Left lung (tissue), 10 donors: Measurements from ENCODE around the gene PDE4B. TPM values are rescaled to one million over a fixed set of nuclear protein-coding genes. Genes with fewer than 3 reads are reported as not detected.

Source experiments
- ATAC-seq: fragments of 200-7000 bp; cut with Tn5 transposase; one replicate; pipeline ENCODE4 v1.9.1; 2020; ENCODE audit warnings: moderate library complexity
- DNase-seq, 4 donors: peaks; one replicate each; pipeline ENCODE4 v3.0.0-alpha.2; 2013 to 2020
- H3K27ac ChIP-seq, 2 donors: fragments of 200-600 bp; sonication (generic) in 1 of 2; one replicate each; pipeline versions ENCODE4 v1.5.0 to v1.8.0; 2020 to 2021
- H3K27me3 ChIP-seq, 2 donors: fragments of 200-600 bp; sonication (generic) in 1 of 2; one replicate each; pipeline versions ENCODE4 v1.5.0 to v1.8.0; 2020 to 2021
- H3K36me3 ChIP-seq, 2 donors: fragments of 200-600 bp; sonication (generic) in 1 of 2; one replicate each; pipeline versions ENCODE4 v1.5.0 to v1.8.0; 2020 to 2021
- H3K4me1 ChIP-seq, 2 donors: fragments of 200-600 bp; one replicate each; pipeline ENCODE4 v1.8.0; 2021
- H3K4me3 ChIP-seq, 2 donors: fragments of 200-600 bp; sonication (generic) in 1 of 2; one replicate each; pipeline versions ENCODE4 v1.5.0 to v1.8.0; 2020 to 2021; ENCODE audit warnings: mild to moderate bottlenecking in 1 of 2
- H3K9me3 ChIP-seq, 2 donors: fragments of 200-600 bp; sonication (generic) in 1 of 2; one replicate each; pipeline versions ENCODE4 v1.5.0 to v1.8.0; 2020 to 2021
- CTCF ChIP-seq, 2 donors: fragments of 200-600 bp; sonication (generic) in 1 of 2; IDR thresholded peaks; one replicate each; pipeline versions ENCODE4 v1.5.0 to v1.8.0; 2021; ENCODE audit warnings: antibody characterized with exemption in 2 of 2
- intact Hi-C, 2 donors: fragments of 100-400 bp; cut with DNase I; formaldehyde crosslinking; loops; one replicate each; pipeline versions ENCODE4 v1.11.2 to v1.14.2; 2022
- polyA plus RNA-seq, 6 donors: library from polyadenylated mRNA; unstranded; fragments of 120-200 nt; gene quantifications; one replicate each; pipeline ENCODE4 v1.2.1, GENCODE V29; 2013; ENCODE audit not compliant: insufficient read length in 6 of 6
- total RNA-seq, 2 donors: library from RNA; stranded (reverse); fragmentation: NEBNext Ultra II Directional; extraction: Animal tissue kit (Norgen Biotek cat#: 25700); gene quantifications; one replicate each; pipeline ENCODE4 v1.2.1, GENCODE V29; 2021
- donor health status: DM: no; HTN: yes; CAD: no.
- donor health status: DM: no; HTN: no; CAD: no.

The PDE4B gene
- total and polyA plus RNA-seq, 8 donors: 8.6 to 50.7 (median 19.2) TPM

DNA sequence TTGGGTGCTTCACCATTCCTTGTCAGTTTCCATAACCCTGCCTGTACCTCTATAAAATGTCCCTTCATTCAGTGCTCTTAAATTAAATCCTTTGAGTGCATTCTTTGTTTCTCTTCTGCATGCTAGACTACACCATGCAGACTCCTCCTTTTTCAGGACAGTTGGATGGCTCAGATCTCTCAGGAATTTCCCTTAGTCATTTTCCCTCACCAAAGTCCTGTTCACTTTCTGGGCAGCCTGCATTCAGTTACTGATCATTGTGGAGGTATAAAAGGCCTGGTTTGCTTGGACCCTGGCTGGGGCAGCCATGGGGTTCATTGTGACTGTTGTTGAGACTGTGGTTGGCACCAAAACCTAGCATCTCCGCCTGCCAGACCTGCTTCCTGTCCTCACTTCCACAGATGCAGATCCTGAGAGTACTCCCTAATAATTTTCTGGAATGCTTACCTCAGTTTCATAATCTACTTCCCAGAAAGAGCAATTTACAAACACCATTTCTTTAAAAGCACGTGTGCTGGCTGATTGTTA, 88.4 kb downstream of the PDE4B start:
- H3K9me3 ChIP-seq: peaks cover 0 to 12% of the 10 kb centered on the region in 2 donors

GRCh38 chr1:65882076-65882475, 89.4 kb downstream of the PDE4B start:
- Histone ChIP-seq H3K4me3 (no peak overlapping the region), H3K27ac (no peak overlapping the region), H3K9me3 (peaks cover 0 to 12% of the 10 kb centered on the region in 2 donors), H3K36me3 (no peaks in the 10 kb centered on the region), H3K27me3 (no peaks in the 10 kb centered on the region), H3K4me1 (no peaks in the 10 kb centered on the region)
- no peak for ATAC-seq
- intact Hi-C loops: no loop called here
- DNase-seq: no peak
- TF ChIP-seq CTCF (IDR thresholded peaks at IDR 0.05): no peak

More for the DNA sequence above, 88.4 kb downstream of the PDE4B start:
- H3K27ac ChIP-seq: no peak overlapping the region
- H3K27me3 ChIP-seq: no peaks in the 10 kb centered on the region
- ATAC-seq (no peak), DNase-seq (peak in 1 of 4 donors; percentile 26)
- H3K4me1 ChIP-seq: no peaks in the 10 kb centered on the region
- intact Hi-C loops: no loop called here
- no peaks in the 10 kb centered on the region for H3K36me3 ChIP-seq
- no peak for TF ChIP-seq CTCF (IDR thresholded peaks at IDR 0.05)
- no peak overlapping the region for H3K4me3 ChIP-seq

- no peak for DNase-seq
- Histone ChIP-seq H3K27ac (no peak overlapping the region), H3K9me3 (peaks cover 0 to 6% of the 10 kb centered on the region in 2 donors), H3K4me3 (no peak overlapping the region), H3K4me1 (no peaks in the 10 kb centered on the region), H3K27me3 (no peaks in the 10 kb centered on the region), H3K36me3 (no peaks in the 10 kb centered on the region)
- intact Hi-C loops: no loop called here
- no peak for ATAC-seq
- no peak for TF ChIP-seq CTCF (IDR thresholded peaks at IDR 0.05)
Measured at GRCh38 chr1:65889441-65889840, 96.7 kb downstream of the PDE4B start.

- Histone ChIP-seq H3K4me1 (no peaks in the 10 kb centered on the region), H3K27ac (no peak overlapping the region), H3K9me3 (peaks cover 0 to 6% of the 10 kb centered on the region in 2 donors), H3K4me3 (no peak overlapping the region), H3K27me3 (no peaks in the 10 kb centered on the region), H3K36me3 (no peaks in the 10 kb centered on the region)
- ATAC-seq (no peak), DNase-seq (no peak)
- intact Hi-C loops: no loop called here
- no peak for TF ChIP-seq CTCF (IDR thresholded peaks at IDR 0.05)
Measured at GRCh38 chr1:65890201-65890843, 97.6 kb downstream of the PDE4B start.

DNA sequence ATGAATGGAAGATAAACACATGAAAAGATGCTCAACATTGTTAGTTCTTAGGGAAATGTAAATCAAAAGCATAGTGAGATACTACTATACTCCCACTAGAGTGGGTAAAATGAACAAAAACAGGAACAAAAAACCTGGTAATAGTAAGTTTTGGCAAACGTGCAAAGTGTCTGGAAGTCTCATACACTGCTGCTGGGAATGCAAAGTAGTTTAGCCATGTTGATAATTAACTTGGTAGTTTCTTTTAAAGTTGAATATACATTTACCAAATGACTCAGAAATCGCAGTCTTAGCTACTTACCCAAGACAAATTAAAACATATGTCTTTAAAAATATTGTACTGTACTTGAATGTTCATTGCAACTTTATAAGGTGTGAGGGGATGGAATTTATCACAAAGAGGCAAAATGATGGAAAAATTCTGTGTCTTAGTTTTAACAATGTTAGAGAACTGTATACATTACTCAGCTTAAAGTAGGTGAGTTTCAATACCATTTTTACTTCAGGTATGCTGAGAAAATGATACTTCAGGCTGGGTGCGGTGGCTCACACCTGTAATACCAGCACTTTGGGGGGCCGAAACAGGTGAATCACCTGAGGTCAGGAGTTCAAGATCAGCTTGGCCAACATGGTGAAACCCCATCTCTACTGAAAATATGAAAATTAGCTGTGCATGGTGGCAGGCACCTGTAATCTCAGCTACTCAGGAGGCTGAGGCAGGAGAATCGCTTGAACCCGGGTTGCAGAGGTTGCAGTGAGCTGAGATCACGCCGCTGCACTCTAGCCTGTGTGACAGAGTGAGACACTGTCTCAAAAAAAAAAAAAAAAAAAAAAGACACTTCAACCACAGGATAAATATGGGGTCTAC, 102.3 kb downstream of the PDE4B start:
- no peak for ATAC-seq
- DNase-seq: no peak
- Histone ChIP-seq H3K27me3 (no peaks in the 10 kb centered on the region), H3K27ac (no peak overlapping the region), H3K4me1 (no peaks in the 10 kb centered on the region), H3K9me3 (no peaks in the 10 kb centered on the region), H3K36me3 (no peaks in the 10 kb centered on the region), H3K4me3 (no peak overlapping the region)
- no peak for TF ChIP-seq CTCF (IDR thresholded peaks at IDR 0.05)
- intact Hi-C loops: no loop called here
